OCI-M2 (cell line): ENCODE results near the gene NUDT22.

Experiments used
- DNase-seq: peaks from one replicate; lab custom pipeline; 2025; ENCODE audit not compliant: unreplicated experiment; lab: John Stamatoyannopoulos, UW

Gene NUDT22

DNA sequence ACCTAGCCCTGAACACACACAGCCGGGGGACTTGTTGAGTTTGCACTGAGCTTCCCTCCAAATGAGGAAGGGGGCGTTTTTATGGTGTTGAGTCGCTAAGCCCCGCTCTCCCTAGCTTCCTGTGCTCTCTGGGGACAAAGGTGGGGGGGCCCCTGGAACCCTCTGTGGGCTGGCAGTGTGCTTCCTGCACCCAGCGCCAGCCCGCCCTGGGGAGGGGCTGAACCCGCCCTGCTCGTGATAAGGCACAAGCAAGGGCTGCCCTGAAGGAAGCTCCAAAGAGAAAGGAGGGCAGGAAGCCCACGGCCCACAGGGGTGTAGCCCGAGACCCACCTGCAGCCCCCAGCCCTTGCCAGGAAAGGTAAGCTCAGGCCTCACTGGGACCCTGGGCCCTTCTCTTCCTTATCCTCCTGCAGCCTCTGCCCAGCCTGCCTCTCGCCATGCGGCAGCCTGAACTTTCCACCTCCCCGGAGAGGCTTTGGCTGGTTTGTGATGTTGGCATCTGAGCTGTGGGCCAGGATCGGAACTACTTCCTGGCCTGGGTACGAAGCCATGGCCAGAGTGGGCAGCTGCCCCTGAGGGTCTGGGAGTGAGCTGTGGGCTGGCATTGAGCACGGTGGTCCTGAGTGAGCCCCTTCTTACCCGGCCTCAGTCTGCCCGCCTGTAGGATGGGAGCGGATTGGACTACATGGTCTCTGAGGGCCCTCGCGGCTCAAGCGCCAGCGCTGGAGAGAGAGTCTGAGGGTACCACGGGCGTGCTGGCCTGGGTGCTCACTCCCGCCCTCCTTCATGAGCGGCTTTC, 19.4 kb upstream of the NUDT22 start, which contains the start of gene FERMT3:
Gene FERMT3, plus strand, starts transcription at position 265 of the 799 bp plus-strand sequence. CDS start 644 bp downstream, outside the sequence.
- no peak for DNase-seq

DNA sequence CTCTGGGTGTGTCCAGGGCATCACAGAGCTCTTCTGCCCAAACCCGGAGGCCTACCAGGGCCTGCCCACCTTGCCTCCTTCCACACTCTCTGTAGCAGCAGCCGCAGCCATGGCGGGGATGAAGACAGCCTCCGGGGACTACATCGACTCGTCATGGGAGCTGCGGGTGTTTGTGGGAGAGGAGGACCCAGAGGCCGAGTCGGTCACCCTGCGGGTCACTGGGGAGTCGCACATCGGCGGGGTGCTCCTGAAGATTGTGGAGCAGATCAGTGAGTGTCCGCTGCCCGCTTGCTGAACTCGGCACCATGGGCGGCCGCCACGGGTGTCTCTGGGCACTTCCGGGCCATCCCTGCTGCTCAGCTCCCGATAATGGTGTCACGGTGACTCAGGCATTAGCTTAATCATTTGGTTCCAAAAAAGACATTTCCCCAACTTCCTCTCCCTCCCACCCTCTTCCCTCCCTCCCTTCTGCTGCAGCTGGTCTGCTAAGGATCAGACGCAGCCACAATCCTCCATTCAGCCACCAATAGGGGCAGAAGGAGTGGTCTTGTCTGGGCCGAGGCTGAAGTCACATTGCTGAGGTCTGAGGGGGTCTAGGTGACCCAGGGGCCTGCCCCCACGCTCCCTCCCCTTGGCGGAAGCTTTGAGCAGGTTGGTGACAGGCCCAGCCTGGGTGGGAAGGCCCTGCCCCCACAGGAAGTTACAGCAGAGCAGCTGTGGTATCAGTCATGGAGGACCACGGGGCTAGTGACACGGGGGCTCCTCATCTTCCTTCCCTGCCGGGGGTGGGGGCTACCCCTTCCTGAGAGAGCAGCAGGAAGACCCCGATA, 18.6 kb upstream of the NUDT22 start:
- peak; percentile 53 for DNase-seq

DNA sequence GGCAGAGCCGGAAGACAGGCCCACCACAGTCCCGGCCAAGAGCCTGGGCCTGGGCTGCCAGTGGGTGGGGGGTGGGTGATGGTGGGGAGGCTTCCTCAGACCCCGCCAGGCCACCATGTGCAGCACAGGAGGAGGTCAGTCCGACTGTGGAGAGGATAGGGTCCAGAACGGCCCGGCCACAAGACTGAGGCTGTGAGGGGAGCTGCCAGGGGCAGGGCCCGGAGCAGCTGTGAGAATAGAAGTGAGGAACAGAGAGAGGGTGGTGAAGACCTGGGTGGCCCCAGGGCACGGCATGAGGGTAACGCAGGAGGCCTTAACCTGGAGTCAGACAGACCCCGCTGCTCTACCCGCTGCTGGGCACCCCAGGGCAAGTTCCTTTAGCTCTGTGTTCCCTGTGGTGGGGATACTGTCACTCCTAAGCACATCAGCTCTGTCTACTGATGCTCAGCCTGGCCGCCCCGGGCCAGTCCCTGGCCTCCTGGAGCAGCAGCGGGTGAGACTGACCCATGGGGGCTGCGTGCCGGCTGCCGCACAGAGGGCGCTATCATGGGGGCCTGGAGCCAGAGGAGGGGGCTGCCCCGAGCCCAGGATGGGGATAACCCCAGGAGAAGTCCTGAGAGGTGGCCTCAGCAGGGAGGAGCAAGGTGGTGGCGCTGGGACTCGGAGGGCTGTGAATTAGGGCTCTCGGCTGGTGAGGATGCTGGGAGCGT, 17.8 kb upstream of the NUDT22 start:
- DNase-seq: no peak

- DNase-seq: no peak
Measured at GRCh38 chr11:64208796-64209562, 17.1 kb upstream of the NUDT22 start.

DNA sequence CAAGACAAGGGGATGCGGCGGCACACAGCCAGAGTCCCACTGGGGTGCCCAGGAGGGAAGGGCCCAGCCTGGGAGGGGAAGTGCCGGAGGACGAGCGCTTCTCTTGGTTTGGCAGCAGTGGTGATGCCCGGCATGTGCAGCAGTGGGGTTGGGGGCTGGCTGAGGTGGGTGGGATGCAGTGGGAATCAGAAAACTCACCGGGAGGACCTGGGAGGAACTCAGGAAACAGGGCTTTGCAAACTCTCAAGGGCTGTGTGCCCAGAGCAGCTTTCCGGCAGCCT, 16.6 kb upstream of the NUDT22 start:
- DNase-seq: no peak

DNA sequence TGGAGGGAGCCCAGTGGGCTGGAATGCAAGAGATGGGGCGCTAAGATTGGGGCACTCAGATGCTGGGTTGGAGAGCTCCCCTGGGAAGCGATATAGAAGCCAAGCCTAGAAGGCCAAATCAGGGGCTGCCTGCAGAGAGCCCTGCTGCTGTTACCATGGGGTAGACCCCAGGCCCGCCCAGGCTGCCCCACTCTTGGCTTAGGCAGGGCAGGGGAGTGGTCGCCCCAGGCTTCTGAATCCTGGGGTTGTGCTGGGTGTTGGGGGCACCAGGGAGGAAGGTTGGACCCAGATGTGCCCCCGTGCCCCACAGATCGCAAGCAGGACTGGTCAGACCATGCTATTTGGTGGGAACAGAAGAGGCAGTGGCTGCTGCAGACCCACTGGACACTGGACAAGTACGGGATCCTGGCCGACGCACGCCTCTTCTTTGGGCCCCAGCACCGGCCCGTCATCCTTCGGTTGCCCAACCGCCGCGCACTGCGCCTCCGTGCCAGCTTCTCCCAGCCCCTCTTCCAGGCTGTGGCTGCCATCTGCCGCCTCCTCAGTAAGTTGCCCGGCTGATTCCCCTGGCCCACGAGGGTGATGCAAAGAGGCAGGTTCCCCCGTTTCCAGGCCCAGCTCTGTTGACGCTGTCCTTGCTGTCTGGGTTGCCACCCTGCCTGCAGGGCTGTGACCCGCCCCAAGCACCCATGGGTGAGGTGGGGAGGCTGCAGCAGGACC, 15.6 kb upstream of the NUDT22 start:
- no peak for DNase-seq

DNA sequence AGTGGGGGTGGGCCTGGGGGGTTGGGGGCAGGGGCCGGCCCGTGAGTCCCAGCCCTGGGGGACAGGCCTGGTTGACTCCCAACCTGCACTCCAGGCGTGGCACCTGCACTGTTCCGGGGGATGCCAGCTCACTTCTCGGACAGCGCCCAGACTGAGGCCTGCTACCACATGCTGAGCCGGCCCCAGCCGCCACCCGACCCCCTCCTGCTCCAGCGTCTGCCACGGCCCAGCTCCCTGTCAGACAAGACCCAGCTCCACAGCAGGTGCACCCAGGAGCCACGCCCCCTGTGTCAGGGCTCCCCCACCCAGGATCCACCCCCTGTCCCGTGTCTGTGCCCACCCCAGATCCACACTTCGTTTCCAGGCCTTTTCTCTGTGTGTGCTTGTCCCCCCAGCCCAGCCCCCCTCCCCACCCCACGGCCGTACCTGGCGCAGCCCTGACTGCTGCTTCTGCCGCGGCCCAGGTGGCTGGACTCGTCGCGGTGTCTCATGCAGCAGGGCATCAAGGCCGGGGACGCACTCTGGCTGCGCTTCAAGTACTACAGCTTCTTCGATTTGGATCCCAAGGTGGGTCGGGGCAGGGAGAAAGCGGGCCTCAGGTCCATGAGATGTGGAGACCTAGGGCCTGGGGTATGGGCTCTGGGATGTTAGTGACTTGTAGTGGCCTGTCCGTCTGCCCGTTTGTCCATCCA, 14.7 kb upstream of the NUDT22 start:
- DNase-seq: no peak

- no peak for DNase-seq
Measured at GRCh38 chr11:64216879-64217278, 9.2 kb upstream of the NUDT22 start.

DNA sequence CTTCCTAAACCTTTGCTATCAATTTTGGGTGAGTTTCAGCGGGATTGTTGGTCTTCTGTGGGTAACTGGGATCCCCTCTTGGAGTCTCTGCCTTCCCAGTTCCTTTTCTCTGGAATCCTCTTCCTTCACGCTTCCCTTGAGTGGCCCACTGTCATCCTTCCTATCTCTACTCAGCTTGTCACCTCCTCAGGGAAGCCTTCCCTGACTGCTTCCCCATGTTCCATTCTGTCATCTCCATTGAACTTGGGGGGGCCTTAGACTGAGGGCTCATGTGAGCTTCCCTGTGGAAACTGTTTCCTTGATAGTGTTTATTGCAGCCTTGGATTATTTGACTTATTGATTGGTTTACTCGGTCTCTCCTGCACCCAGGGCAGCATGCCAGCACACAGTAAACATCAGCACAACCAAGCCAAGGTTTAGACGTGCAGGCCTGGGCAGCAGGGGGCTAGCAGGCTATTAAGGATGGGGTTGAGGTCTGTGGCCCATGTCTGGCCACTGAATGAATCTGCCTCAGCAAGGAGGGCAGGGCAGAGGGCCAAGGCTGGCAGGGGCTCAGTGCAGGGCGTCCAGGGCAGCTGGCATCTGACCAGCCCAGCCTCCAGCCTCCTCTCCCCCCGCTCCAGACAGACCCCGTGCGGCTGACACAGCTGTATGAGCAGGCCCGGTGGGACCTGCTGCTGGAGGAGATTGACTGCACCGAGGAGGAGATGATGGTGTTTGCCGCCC, 7.3 kb upstream of the NUDT22 start:
- DNase-seq: no peak

- DNase-seq: no peak
Measured at GRCh38 chr11:64219354-64219684, 6.8 kb upstream of the NUDT22 start.

DNA sequence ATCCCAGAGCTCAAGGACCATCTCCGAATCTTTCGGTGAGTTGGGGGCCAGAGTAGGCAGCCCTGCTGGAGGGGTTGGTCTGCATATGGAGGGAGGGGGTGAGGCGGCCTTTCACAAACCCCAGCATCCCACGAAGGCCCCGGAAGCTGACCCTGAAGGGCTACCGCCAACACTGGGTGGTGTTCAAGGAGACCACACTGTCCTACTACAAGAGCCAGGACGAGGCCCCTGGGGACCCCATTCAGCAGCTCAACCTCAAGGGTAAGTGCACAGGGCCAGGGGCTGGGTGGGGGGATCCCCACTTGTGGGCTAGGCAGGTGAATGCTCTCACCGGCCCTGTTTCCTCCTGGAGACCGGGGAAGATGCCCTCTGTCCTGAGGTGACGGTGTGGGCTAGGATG, 6.3 kb upstream of the NUDT22 start:
- DNase-seq: no peak

GRCh38 chr11:64220271-64220670, 5.8 kb upstream of the NUDT22 start:
- no peak for DNase-seq

DNA sequence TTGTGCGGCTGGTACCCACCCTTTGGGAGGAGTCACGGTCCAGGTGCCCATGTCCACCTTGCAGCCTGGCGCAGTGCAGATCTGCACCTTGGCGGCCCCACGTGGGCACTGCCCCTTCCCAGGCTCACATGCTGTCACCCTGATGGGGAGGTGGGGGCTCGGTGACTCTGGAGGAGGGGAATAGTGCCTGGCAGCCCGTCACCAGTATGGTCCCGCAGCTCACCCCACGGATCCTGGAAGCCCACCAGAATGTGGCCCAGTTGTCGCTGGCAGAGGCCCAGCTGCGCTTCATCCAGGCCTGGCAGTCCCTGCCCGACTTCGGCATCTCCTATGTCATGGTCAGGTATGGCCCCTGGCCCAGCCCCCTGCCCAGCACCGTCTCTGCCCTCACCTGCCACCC, 5.3 kb upstream of the NUDT22 start:
- no peak for DNase-seq

DNA sequence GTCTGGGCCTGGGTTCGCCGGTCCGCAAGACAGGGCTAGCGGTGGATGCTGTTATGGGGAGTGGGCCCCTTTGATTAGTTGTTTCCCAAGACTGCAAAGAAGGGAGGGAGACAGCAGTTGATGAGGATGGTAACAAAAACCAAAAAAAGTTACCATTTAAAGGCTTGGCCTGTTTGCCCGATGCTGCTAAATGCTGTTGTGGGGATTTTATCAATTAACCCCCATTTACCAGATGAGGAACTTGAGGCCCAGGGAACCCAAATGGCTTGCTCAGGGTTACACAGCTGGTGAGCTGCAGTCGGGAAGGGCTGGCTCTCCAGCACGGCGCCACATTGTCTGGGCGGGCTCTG, 3.4 kb upstream of the NUDT22 start:
- DNase-seq: no peak

DNA sequence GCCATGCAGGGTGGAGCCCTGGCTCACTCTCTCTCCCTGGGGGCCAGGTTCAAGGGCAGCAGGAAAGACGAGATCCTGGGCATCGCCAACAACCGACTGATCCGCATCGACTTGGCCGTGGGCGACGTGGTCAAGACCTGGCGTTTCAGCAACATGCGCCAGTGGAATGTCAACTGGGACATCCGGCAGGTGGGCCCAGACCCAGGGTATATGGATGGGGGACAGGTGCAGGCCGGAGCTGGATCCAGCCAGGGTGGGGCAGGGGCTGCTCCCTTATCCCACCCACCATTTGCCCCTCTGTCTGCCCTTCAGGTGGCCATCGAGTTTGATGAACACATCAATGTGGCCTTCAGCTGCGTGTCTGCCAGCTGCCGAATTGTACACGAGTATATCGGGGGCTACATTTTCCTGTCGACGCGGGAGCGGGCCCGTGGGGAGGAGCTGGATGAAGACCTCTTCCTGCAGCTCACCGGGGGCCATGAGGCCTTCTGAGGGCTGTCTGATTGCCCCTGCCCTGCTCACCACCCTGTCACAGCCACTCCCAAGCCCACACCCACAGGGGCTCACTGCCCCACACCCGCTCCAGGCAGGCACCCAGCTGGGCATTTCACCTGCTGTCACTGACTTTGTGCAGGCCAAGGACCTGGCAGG, 2.9 kb upstream of the NUDT22 start:
- no peak for DNase-seq

DNA sequence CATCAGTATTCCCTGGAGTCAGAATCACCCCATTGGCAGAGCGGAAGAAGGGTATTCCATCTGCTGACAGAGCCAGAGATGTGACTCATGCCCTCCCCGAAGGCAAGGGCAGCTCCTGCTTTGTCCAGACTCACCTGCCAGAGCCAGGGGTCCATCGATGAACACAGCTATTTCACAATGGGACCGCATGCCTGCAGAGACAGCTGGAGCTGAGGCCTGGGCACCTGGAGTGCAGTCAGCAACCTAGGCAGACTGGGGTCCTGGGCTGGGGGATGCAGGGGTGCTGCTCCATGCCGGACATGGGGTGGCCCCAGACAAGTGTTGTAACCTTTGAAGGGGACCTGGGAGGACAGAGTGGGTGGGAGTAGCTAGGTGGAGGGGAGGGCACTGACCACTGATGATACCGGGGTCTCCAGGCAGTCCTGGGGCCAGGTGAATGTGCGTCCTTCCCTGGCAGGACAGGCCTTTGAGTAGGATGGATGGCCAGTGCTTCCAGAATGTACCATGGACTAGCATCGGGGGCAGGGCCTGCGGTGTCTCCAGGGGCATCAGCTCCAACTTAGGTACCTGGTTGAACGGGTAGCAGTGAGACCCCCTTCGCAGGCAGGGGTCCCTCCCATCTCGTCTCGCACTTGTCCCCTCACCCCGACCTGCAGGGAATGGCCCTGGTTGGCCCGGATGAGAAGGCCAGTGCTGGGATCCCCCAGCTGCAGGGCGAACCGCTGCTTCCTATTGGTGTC, 1.8 kb upstream of the NUDT22 start:
- no peak for DNase-seq

GRCh38 chr11:64224891-64225607, 1.0 kb upstream of the NUDT22 start:
- DNase-seq: no peak
